ENCODE results near the gene TERB1. TPM values are rescaled to one million over a fixed set of nuclear protein-coding genes. Genes with fewer than 3 reads are reported as not detected.

The TERB1 gene
- polyA plus RNA-seq, 10 donors: 0.13 to 0.41 TPM; not detected in 8

- no peak for DNase-seq
Measured at GRCh38 chr16:66750279-66751052, 50.9 kb downstream of the TERB1 start.

- peak in 1 of 3 donors; percentile 12 for DNase-seq
Measured at GRCh38 chr16:66746682-66747081, 54.7 kb downstream of the TERB1 start.

GRCh38 chr16:66746048-66746447, 55.3 kb downstream of the TERB1 start:
- no peak for DNase-seq

- peak in 2 of 3 donors; percentile 78 to 88 for DNase-seq
Measured at GRCh38 chr16:66741950-66742808, 59.2 kb downstream of the TERB1 start.

- peak; percentile 87 to 96 (median 94) for DNase-seq
Measured at GRCh38 chr16:66741169-66741900, 60.0 kb downstream of the TERB1 start.

- DNase-seq: peak in 2 of 3 donors; percentile 10 to 41
Measured at GRCh38 chr16:66740533-66740932, 60.9 kb downstream of the TERB1 start.

GRCh38 chr16:66740010-66740409, 61.4 kb downstream of the TERB1 start:
- peak in 2 of 3 donors; percentile 21 to 46 for DNase-seq

GRCh38 chr16:66735891-66736290, 65.5 kb downstream of the TERB1 start:
- DNase-seq: no peak

GRCh38 chr16:66731101-66731500, 70.3 kb downstream of the TERB1 start:
- no peak for DNase-seq

GRCh38 chr16:66728804-66729203, 72.6 kb downstream of the TERB1 start:
- peak in 1 of 3 donors; percentile 11 for DNase-seq

- DNase-seq: peak; percentile 43 to 79 (median 58)
Measured at GRCh38 chr16:66728117-66728787, 73.1 kb downstream of the TERB1 start.

- no peak for DNase-seq
Measured at GRCh38 chr16:66720766-66721165, 80.6 kb downstream of the TERB1 start.

GRCh38 chr16:66719246-66719645, 82.1 kb downstream of the TERB1 start:
- DNase-seq: no peak

GRCh38 chr16:66717776-66718175, 83.6 kb downstream of the TERB1 start:
- no peak for DNase-seq

- DNase-seq: peak in 1 of 3 donors; percentile 61
Measured at GRCh38 chr16:66717112-66717675, 84.2 kb downstream of the TERB1 start.

- DNase-seq: no peak
Measured at GRCh38 chr16:66714654-66715307, 86.6 kb downstream of the TERB1 start.

- DNase-seq: no peak
Measured at GRCh38 chr16:66714062-66714461, 87.3 kb downstream of the TERB1 start.

- DNase-seq: no peak
Measured at GRCh38 chr16:66713076-66713475, 88.3 kb downstream of the TERB1 start.

- no peak for DNase-seq
Measured at GRCh38 chr16:66712512-66712911, 88.9 kb downstream of the TERB1 start.

GRCh38 chr16:66711581-66711980, 89.8 kb downstream of the TERB1 start:
- DNase-seq: no peak

GRCh38 chr16:66706506-66706880, 94.9 kb downstream of the TERB1 start:
- DNase-seq: no peak

Data from muscle of back (tissue), 11 donors.